C4-2B (cell line): ENCODE measurements around the gene KCNJ10.

Source experiments
- CTCF ChIP-seq: fragments of 450-650 bp; conservative IDR thresholded peaks from 2 replicates; pipeline ENCODE4 v1.5.1; 2017; ENCODE audit warnings: mild to moderate bottlenecking
- ZFX ChIP-seq: fragments of 450-650 bp; IDR thresholded peaks from 2 replicates; pipeline ENCODE4 v1.6.1; 2017

GRCh38 chr1:160004001-160004400 is 66.0 kb downstream of the KCNJ10 start:
- TF ChIP-seq CTCF: no peak
- TF ChIP-seq ZFX: no peak
